Mesothelial cell of epicardium (in vitro differentiated cells): ENCODE measurements around the gene NLRC5. TPM values are rescaled to one million over a fixed set of nuclear protein-coding genes. Genes with fewer than 3 reads are reported as not detected.

Experiments used
- DNase-seq, 2 experiments: peaks; one replicate each; pipeline ENCODE4 v3.0.0; 2021; ENCODE audit warnings: low spot score in 2 of 2; ENCODE audit not compliant: unreplicated experiment in 2 of 2
- H3K27ac Mint-ChIP-seq: 2 replicates; pipeline ENCODE4 v1.8.0; 2021; ENCODE audit warnings: mixed read lengths
- H3K27me3 Mint-ChIP-seq: 2 replicates; pipeline ENCODE4 v1.8.0; 2021; ENCODE audit warnings: low read depth, mixed read lengths
- H3K36me3 Mint-ChIP-seq: 2 replicates; pipeline ENCODE4 v1.8.0; 2021; ENCODE audit warnings: mixed read lengths
- H3K4me1 Mint-ChIP-seq: 2 replicates; pipeline ENCODE4 v1.8.0; 2021; ENCODE audit warnings: mixed read lengths
- H3K4me3 Mint-ChIP-seq: 2 replicates; pipeline ENCODE4 v1.8.0; 2021; ENCODE audit warnings: mild to moderate bottlenecking, moderate library complexity, mixed read lengths
- H3K9me3 Mint-ChIP-seq: 2 replicates; pipeline ENCODE4 v1.8.0; 2021; ENCODE audit warnings: mixed read lengths
- total RNA-seq: library from RNA; stranded (reverse); gene quantifications from 3 replicates; pipeline ENCODE4 v1.2.1, GENCODE V29; 2021
- TF ChIP-seq, protein P1 (sequence below): fragments of 200-600 bp; sonication (generic); IDR thresholded peaks from one replicate; pipeline ENCODE4 v1.5.0; 2021; ENCODE audit warnings: antibody characterized with exemption; ENCODE audit not compliant: unreplicated experiment

NLRC5 gene
- total RNA-seq, 1 donor from 2014 or later: 3.7 TPM

- Mint-ChIP-seq H3K9me3 (no peaks in the 10 kb centered on the region), H3K4me1 (peaks cover 2% of the 10 kb centered on the region), H3K27ac (no peak overlapping the region), H3K36me3 (no peaks in the 10 kb centered on the region), H3K4me3 (no peak overlapping the region), H3K27me3 (peaks cover 3% of the 10 kb centered on the region)
- TF ChIP-seq, protein P1, sequence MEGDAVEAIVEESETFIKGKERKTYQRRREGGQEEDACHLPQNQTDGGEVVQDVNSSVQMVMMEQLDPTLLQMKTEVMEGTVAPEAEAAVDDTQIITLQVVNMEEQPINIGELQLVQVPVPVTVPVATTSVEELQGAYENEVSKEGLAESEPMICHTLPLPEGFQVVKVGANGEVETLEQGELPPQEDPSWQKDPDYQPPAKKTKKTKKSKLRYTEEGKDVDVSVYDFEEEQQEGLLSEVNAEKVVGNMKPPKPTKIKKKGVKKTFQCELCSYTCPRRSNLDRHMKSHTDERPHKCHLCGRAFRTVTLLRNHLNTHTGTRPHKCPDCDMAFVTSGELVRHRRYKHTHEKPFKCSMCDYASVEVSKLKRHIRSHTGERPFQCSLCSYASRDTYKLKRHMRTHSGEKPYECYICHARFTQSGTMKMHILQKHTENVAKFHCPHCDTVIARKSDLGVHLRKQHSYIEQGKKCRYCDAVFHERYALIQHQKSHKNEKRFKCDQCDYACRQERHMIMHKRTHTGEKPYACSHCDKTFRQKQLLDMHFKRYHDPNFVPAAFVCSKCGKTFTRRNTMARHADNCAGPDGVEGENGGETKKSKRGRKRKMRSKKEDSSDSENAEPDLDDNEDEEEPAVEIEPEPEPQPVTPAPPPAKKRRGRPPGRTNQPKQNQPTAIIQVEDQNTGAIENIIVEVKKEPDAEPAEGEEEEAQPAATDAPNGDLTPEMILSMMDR: peak; percentile 97
- peak in 1 of 2 experiments; percentile 72 for DNase-seq
Observed at GRCh38 chr16:57084257-57084770, 95.0 kb downstream of the NLRC5 start.

- no peak overlapping the region for H3K27ac Mint-ChIP-seq
- H3K4me3 Mint-ChIP-seq: no peak overlapping the region
- H3K36me3 Mint-ChIP-seq: no peaks in the 10 kb centered on the region
- TF ChIP-seq, protein P1: no peak
- DNase-seq: no peak
- no peaks in the 10 kb centered on the region for H3K27me3 Mint-ChIP-seq
- no peaks in the 10 kb centered on the region for H3K9me3 Mint-ChIP-seq
- peaks cover 2% of the 10 kb centered on the region for H3K4me1 Mint-ChIP-seq
Observed at GRCh38 chr16:57084996-57085395, 95.6 kb downstream of the NLRC5 start.

- no peak overlapping the region for H3K4me3 Mint-ChIP-seq
- peaks cover 6% of the 10 kb centered on the region for H3K9me3 Mint-ChIP-seq
- H3K27me3 Mint-ChIP-seq: no peaks in the 10 kb centered on the region
- peaks cover 11% of the 10 kb centered on the region for H3K4me1 Mint-ChIP-seq
- TF ChIP-seq, protein P1: no peak
- H3K27ac Mint-ChIP-seq: no peak overlapping the region
- no peaks in the 10 kb centered on the region for H3K36me3 Mint-ChIP-seq
- no peak for DNase-seq
Observed at GRCh38 chr16:57087003-57087402, 97.6 kb downstream of the NLRC5 start.

GRCh38 chr16:57089406-57089805 lies 100.0 kb downstream of the NLRC5 start:
- Mint-ChIP-seq H3K27me3 (no peaks in the 10 kb centered on the region), H3K9me3 (peaks cover 6% of the 10 kb centered on the region), H3K27ac (no peak overlapping the region), H3K4me1 (peaks cover 16% of the 10 kb centered on the region), H3K36me3 (no peaks in the 10 kb centered on the region), H3K4me3 (no peak overlapping the region)
- DNase-seq: no peak
- TF ChIP-seq, protein P1: no peak

DNA sequence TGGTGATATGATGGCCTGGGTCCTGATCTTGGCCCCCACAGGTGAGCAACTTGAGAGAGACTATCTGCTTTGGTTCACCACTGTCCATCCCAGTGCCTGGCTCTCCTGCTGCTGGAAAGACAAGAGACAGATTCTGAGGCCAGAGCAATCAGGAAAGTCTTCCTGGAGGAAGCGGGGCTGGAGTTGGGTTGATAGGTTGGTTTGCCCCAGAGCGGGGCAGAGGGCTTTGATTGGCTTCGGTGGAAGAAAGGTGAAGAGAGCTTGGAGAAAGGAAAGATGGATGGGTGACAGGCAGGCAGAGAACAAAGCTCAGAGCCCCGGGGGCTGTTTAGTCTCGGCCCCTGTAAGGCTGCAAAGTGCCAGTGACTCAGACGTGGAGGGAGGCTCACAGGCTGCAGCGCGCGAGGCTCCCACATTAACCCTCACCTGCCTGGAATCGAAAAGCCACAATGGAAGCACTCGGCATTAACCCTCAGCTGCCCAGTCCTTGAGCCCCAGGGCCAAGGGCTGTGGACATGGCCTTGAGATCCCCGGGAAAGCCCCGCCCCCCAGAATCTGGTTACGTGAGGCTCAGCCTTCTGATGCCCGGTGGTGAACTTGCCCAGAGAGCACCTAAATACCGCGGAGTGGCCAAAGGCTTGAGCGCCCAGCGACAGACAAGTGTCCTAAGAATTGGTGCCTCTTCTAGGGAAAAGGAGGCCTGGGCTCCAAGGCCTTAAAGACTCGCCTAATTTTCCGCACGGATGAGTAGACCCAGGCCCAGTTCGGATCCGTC lies 102.0 kb downstream of the NLRC5 start:
- TF ChIP-seq, protein P1: no peak
- Mint-ChIP-seq H3K4me1 (peaks cover 19% of the 10 kb centered on the region), H3K9me3 (peaks cover 6% of the 10 kb centered on the region), H3K27me3 (no peaks in the 10 kb centered on the region), H3K36me3 (no peaks in the 10 kb centered on the region), H3K27ac (peak overlapping the region; percentile 91), H3K4me3 (peak overlapping the region; percentile 79)
- DNase-seq: peak in 1 of 2 experiments; percentile 52
